B cell (primary cell): ENCODE measurements around the gene TCF7L2. TPM values are rescaled to one million over a fixed set of nuclear protein-coding genes. Genes with fewer than 3 reads are reported as not detected.

Experiments used
- ATAC-seq: fragments of 200-7000 bp; cut with Tn5 transposase; one replicate; pipeline ENCODE4 v1.10.0; 2021; ENCODE audit warnings: low read depth, mild to moderate bottlenecking, moderate number of reproducible peaks, moderate library complexity
- CTCF ChIA-PET: fragments of 350-600 bp; sonication (Branson Sonifier 250); formaldehyde crosslinking; loops from one replicate; lab custom pipeline; 2021; ENCODE audit warnings: antibody characterized with exemption, inconsistent platforms; lab: Charles Lee
- POLR2A ChIA-PET: fragments of 350-600 bp; sonication (Branson Sonifier 250); formaldehyde crosslinking; loops from one replicate; lab custom pipeline; 2021; ENCODE audit warnings: antibody characterized with exemption; lab: Charles Lee
- DNase-seq: peaks from one replicate; pipeline ENCODE4 v3.0.0; 2013
- H2AFZ ChIP-seq: 2 replicates; pipeline ENCODE4 v1.6.1; 2012; ENCODE audit warnings: mild to moderate bottlenecking, low read depth, low read length; ENCODE audit not compliant: insufficient read depth, poor library complexity, severe bottlenecking
- H3K27ac ChIP-seq, 2 donors: 1 replicate in 1 of 2; 2 replicates in 1 of 2; pipeline ENCODE4 v1.5.1; 2012 to 2013; ENCODE audit warnings: low read length in 2 of 2, mild to moderate bottlenecking in 2 of 2, moderate library complexity in 1 of 2
- H3K27me3 ChIP-seq, 4 experiments: fragments of 200-600 bp in 1 of 4; sonication (generic) in 1 of 4; replicated peaks in 1 of 4; 1 replicate in 2 of 4; 2 replicates in 2 of 4; pipeline versions ENCODE4 v1.6.1 to v1.7.0; 2013 to 2016; ENCODE audit warnings: low read length in 3 of 4, mild to moderate bottlenecking in 2 of 4, mixed read lengths in 1 of 4, moderate library complexity in 1 of 4; ENCODE audit not compliant: insufficient read depth in 4 of 4, control insufficient read depth in 3 of 4; ENCODE audit errors: control extremely low read depth in 1 of 4
- H3K36me3 ChIP-seq, 2 experiments: replicated peaks in 1 of 2; 1 replicate in 1 of 2; 2 replicates in 1 of 2; pipeline versions ENCODE4 v1.6.1 to v1.7.1; 2013; ENCODE audit warnings: low read length in 1 of 2; ENCODE audit not compliant: insufficient read depth in 2 of 2, control insufficient read depth in 1 of 2; ENCODE audit errors: control extremely low read depth in 1 of 2, extremely low read depth in 1 of 2
- H3K4me1 ChIP-seq, 2 donors: fragments of 200-600 bp in 1 of 2; sonication (generic) in 1 of 2; 1 replicate in 1 of 2; 2 replicates in 1 of 2; pipeline versions ENCODE4 v1.5.1 to v1.6.1; 2013 to 2017; ENCODE audit warnings: low read length in 2 of 2; ENCODE audit not compliant: control insufficient read depth in 2 of 2, insufficient read depth in 2 of 2
- H3K4me2 ChIP-seq: replicated peaks from 2 replicates; pipeline ENCODE3; 2012; ENCODE audit warnings: mild to moderate bottlenecking, low read depth, low read length; ENCODE audit not compliant: poor library complexity, severe bottlenecking
- H3K4me3 ChIP-seq, 5 experiments: fragments of 200-600 bp in 1 of 5; sonication (generic) in 1 of 5; 1 replicate in 3 of 5; 2 replicates in 2 of 5; pipeline versions ENCODE4 v1.5.1 to v1.7.0; 2011 to 2016; ENCODE audit warnings: low read length in 4 of 5, mild to moderate bottlenecking in 4 of 5, low read depth in 2 of 5, control low read depth in 1 of 5, moderate library complexity in 1 of 5; ENCODE audit not compliant: insufficient read depth in 1 of 5; ENCODE audit errors: control extremely low read depth in 1 of 5, extremely low read depth in 1 of 5
- H3K79me2 ChIP-seq: fragments of 200-600 bp; sonication (generic); one replicate; pipeline ENCODE4 v1.6.0; 2016; ENCODE audit warnings: low read length; ENCODE audit not compliant: control insufficient read depth, insufficient read depth
- H3K9ac ChIP-seq: fragments of 200-600 bp; sonication (generic); 2 replicates; pipeline ENCODE4 v1.6.1; 2017; ENCODE audit warnings: mild to moderate bottlenecking, low read length, moderate library complexity
- H3K9me3 ChIP-seq, 3 donors: one replicate each; pipeline versions ENCODE4 v1.6.1 to v1.7.1; 2013; ENCODE audit warnings: low read length in 2 of 3; ENCODE audit not compliant: control insufficient read depth in 2 of 3, insufficient read depth in 1 of 3; ENCODE audit errors: control extremely low read depth in 1 of 3
- H4K20me1 ChIP-seq: 2 replicates; pipeline ENCODE4 v1.6.0; 2012; ENCODE audit warnings: mild to moderate bottlenecking, low read length; ENCODE audit not compliant: insufficient read depth, control insufficient read depth, poor library complexity, severe bottlenecking
- H3K27ac Mint-ChIP-seq: one replicate; pipeline ENCODE4 v1.8.0; 2021; ENCODE audit warnings: mixed read lengths
- H3K27me3 Mint-ChIP-seq: one replicate; pipeline ENCODE4 v1.8.0; 2021; ENCODE audit warnings: mixed read lengths
- H3K4me1 Mint-ChIP-seq: one replicate; pipeline ENCODE4 v1.8.0; 2021; ENCODE audit warnings: mixed read lengths
- H3K4me3 Mint-ChIP-seq: one replicate; pipeline ENCODE4 v1.8.0; 2021; ENCODE audit warnings: mixed read lengths
- H3K9me3 Mint-ChIP-seq: one replicate; pipeline ENCODE4 v1.8.0; 2022; ENCODE audit warnings: mixed read lengths; ENCODE audit not compliant: insufficient read depth
- CTCF ChIP-seq: fragments of 200-600 bp; IDR thresholded peaks from one replicate; pipeline ENCODE4 v1.8.0; 2022; ENCODE audit warnings: antibody characterized with exemption, mild to moderate bottlenecking
- EZH2 ChIP-seq: IDR thresholded peaks from 2 replicates; pipeline ENCODE4 v1.6.1; 2012; ENCODE audit warnings: borderline replicate concordance, low read depth, mild to moderate bottlenecking, moderate library complexity, low read length; ENCODE audit not compliant: insufficient read depth, poor library complexity, severe bottlenecking
- WGBS: methylation state at CpG from one replicate; pipeline ENCODE4 v1.1.5; 2013; ENCODE audit warnings: missing lambda C conversion rate; ENCODE audit not compliant: insufficient coverage; 5-methylcytosine and 5-hydroxymethylcytosine counted together
- intact Hi-C: fragments of 100-400 bp; cut with micrococcal nuclease; formaldehyde crosslinking; loops from one replicate; pipeline ENCODE4 v1.10.0; 2022
- polyA plus RNA-seq: library from polyadenylated mRNA; depleted of rRNA; stranded (reverse); fragments of >200 nt; gene quantifications from 2 replicates; pipeline ENCODE4 v1.2.3, GENCODE V29; 2012
- total RNA-seq, 2 donors: library from RNA; stranded (reverse); fragments of 120-200 nt in 1 of 2; gene quantifications; 1 replicate in 1 of 2; 2 replicates in 1 of 2; pipeline versions ENCODE4 v1.2.3 to v1.2.4, GENCODE V29; 2013 to 2022

The TCF7L2 gene
- total and polyA plus RNA-seq, 2 donors (not counting 1 experiment from before 2014, with no cell fraction given): 0.48 to 1.1 TPM

DNA sequence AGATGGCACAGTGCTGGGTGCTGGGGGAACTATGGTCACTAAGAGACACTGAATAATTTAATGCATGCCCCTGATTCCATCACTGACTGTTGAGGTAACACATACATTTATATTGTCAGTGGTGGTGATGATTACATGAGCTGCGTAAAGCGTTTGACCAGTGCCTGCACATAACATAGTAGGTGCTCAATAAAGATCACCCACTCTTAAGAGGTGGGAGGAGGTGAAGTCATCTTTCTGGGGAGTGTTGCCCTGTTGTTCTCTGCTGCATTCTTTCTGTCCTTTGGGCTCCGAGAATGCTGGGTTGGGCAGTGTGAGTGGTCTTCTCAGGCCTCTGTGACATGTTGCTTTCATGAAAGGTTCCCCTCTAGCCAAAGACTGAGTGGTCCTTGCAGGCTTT is 68.0 kb downstream of the TCF7L2 start:
- no CpG with 5 or more reads among the region's 3 CpGs for WGBS
- Histone ChIP-seq H3K27ac (no peak overlapping the region), H4K20me1 (no peaks in the 10 kb centered on the region), H2AFZ (no peak overlapping the region), H3K36me3 (no peaks in the 10 kb centered on the region), H3K9me3 (no peaks in the 10 kb centered on the region), H3K27me3 (no peaks in the 10 kb centered on the region), H3K4me2 (no peak overlapping the region), H3K9ac (no peak overlapping the region), H3K4me1 (no peaks in the 10 kb centered on the region), H3K79me2 (no peaks in the 10 kb centered on the region), H3K4me3 (no peak overlapping the region)
- no peak for ATAC-seq
- TF ChIP-seq CTCF (no peak), EZH2 (no peak)
- POLR2A ChIA-PET: no interaction called here
- no peak overlapping the region for H3K27ac Mint-ChIP-seq
- intact Hi-C loops: no loop called here
- H3K9me3 Mint-ChIP-seq: no peaks in the 10 kb centered on the region
- peaks cover 10% of the 10 kb centered on the region for H3K27me3 Mint-ChIP-seq
- CTCF ChIA-PET: no interaction called here
- H3K4me3 Mint-ChIP-seq: no peak overlapping the region
- no peak for DNase-seq
- H3K4me1 Mint-ChIP-seq: no peaks in the 10 kb centered on the region

DNA sequence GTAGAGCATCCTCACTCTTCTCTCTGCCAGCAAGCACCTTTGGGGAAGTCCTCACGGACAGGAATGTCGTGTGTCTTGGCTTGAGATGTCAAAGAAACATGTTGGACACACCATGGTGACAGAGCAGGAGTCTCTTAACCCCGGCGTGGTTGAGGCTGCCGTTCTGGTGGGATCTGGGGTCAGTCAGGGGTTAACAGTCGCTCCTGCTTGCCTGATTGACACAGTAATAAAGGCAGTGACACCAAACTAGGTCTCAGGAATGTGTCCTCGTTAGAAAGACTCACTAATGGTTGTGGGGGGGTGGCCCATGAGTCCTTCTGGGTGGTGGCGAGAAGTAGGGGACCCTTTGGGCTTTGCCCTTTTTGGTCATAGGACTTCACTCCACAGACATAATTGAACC is 69.0 kb downstream of the TCF7L2 start:
- Histone ChIP-seq H3K4me1 (no peaks in the 10 kb centered on the region), H3K4me2 (no peak overlapping the region), H3K27ac (no peak overlapping the region), H2AFZ (no peak overlapping the region), H3K27me3 (no peaks in the 10 kb centered on the region), H4K20me1 (no peaks in the 10 kb centered on the region), H3K79me2 (no peaks in the 10 kb centered on the region), H3K9ac (no peak overlapping the region), H3K4me3 (no peak overlapping the region), H3K36me3 (no peaks in the 10 kb centered on the region), H3K9me3 (no peaks in the 10 kb centered on the region)
- POLR2A ChIA-PET: no interaction called here
- Mint-ChIP-seq H3K27ac (no peak overlapping the region), H3K27me3 (peaks cover 10% of the 10 kb centered on the region), H3K4me3 (no peak overlapping the region), H3K4me1 (no peaks in the 10 kb centered on the region), H3K9me3 (no peaks in the 10 kb centered on the region)
- CTCF ChIA-PET: no interaction called here
- 74% methylated on average over 7 of the region's 8 CpGs for WGBS
- DNase-seq (no peak), ATAC-seq (no peak)
- intact Hi-C loops: no loop called here
- TF ChIP-seq EZH2 (no peak), CTCF (no peak)
